A549 (cell line): Measurements from ENCODE around the gene NEGR1. TPM values are rescaled to one million over a fixed set of nuclear protein-coding genes. Genes with fewer than 3 reads are reported as not detected.

Source experiments
- ATAC-seq, 2 experiments: fragments of 200-7000 bp in 1 of 2; fragments of >200 bp in 1 of 2; cut with Nextera tagmentation in 1 of 2; cut with Tn5 transposase in 1 of 2; 3 replicates each; pipeline versions ENCODE4 v1.8.0 to v1.9.1; 2018 to 2020; ENCODE audit warnings: mild to moderate bottlenecking in 1 of 2, moderate library complexity in 1 of 2
- CTCF ChIA-PET: fragments of 300-600 bp; sonication (Branson Sonifier 250); formaldehyde crosslinking; extraction: SDS; loops from one replicate; lab custom pipeline; 2021; ENCODE audit warnings: antibody characterized with exemption, inconsistent platforms; lab: Yijun Ruan, JAX
- POLR2A ChIA-PET: fragments of 350-600 bp; formaldehyde crosslinking; extraction: SDS; loops from one replicate; lab custom pipeline; 2021; ENCODE audit warnings: antibody characterized with exemption, inconsistent platforms; lab: Yijun Ruan, JAX
- DNase-seq, 2 experiments: peaks; one replicate each; pipeline versions ENCODE4 v3.0.0 to v3.0.0-alpha.2; 2011 to 2016; ENCODE audit warnings: low read depth in 1 of 2, low spot score in 1 of 2
- FAIRE-seq: peaks from 2 replicates; lab custom pipeline; 2011; peaks lifted over from hg19 to GRCh38; lab: Jason Lieb, UNC
- H3K27ac ChIP-seq, 2 experiments: fragments of >200 bp; sonication (Bioruptor Twin); formaldehyde crosslinking; 3 replicates each; pipeline ENCODE4 v1.5.1; 2016 to 2017
- H3K4me1 ChIP-seq: fragments of >200 bp; sonication (Bioruptor Twin); formaldehyde crosslinking; 3 replicates; pipeline ENCODE4 v1.6.1; 2016
- H3K4me2 ChIP-seq: fragments of >200 bp; sonication (Bioruptor Twin); formaldehyde crosslinking; 3 replicates; pipeline ENCODE4 v1.6.1; 2016
- H3K4me3 ChIP-seq: fragments of >200 bp; sonication (Bioruptor Twin); formaldehyde crosslinking; 3 replicates; pipeline ENCODE4 v1.5.1; 2016
- H3K9me3 ChIP-seq: fragments of >200 bp; sonication (Bioruptor Twin); formaldehyde crosslinking; 3 replicates; pipeline ENCODE4 v1.6.1; 2016
- CBX8 ChIP-seq: fragments of 200-600 bp; sonication (generic); IDR thresholded peaks from 2 replicates; pipeline ENCODE4 v1.6.1; 2016
- CHD2 ChIP-seq: fragments of 150-350 bp; IDR thresholded peaks from 2 replicates; pipeline ENCODE4 v1.6.1; 2014; ENCODE audit warnings: low read length; ENCODE audit not compliant: partially characterized antibody
- EHMT2 ChIP-seq: fragments of 200-600 bp; sonication (generic); IDR thresholded peaks from 2 replicates; pipeline ENCODE4 v1.6.1; 2016; ENCODE audit warnings: antibody characterized with exemption, low read depth, mild to moderate bottlenecking, moderate library complexity
- ESRRA ChIP-seq: fragments of 150-350 bp; IDR thresholded peaks from 2 replicates; pipeline ENCODE4 v1.6.1; 2014; ENCODE audit warnings: mild to moderate bottlenecking, low read length, borderline replicate concordance
- GATA3 ChIP-seq: IDR thresholded peaks from 2 replicates; pipeline ENCODE4 v1.6.1; 2012; ENCODE audit warnings: borderline replicate concordance
- HOXA7 ChIP-seq: fragments of 250-450 bp; sonication (Bioruptor Pico); IDR thresholded peaks from 2 replicates; pipeline ENCODE4 v1.5.0; 2020; ENCODE audit warnings: mild to moderate bottlenecking, moderate library complexity
- HOXB13 ChIP-seq: fragments of 250-450 bp; sonication (Bioruptor Pico); IDR thresholded peaks from 2 replicates; pipeline ENCODE4 v1.5.0; 2020; ENCODE audit warnings: low read depth, mild to moderate bottlenecking, moderate library complexity
- JUNB ChIP-seq: fragments of >200 bp; sonication (Bioruptor Twin); formaldehyde crosslinking; IDR thresholded peaks from 2 replicates; pipeline ENCODE4 v1.6.1; 2016
- MAFK ChIP-seq: fragments of 450-650 bp; IDR thresholded peaks from 2 replicates; pipeline ENCODE4 v1.6.1; 2014; ENCODE audit not compliant: partially characterized antibody
- MAZ ChIP-seq: fragments of 150-350 bp; IDR thresholded peaks from 2 replicates; pipeline ENCODE4 v1.6.1; 2014; ENCODE audit warnings: antibody characterized with exemption, low read depth, low read length, borderline replicate concordance
- PHF8 ChIP-seq: fragments of 200-600 bp; sonication (generic); IDR thresholded peaks from 2 replicates; pipeline ENCODE4 v1.6.1; 2016; ENCODE audit warnings: low read depth, mild to moderate bottlenecking, antibody characterized with exemption, moderate library complexity, borderline replicate concordance
- RARB ChIP-seq: fragments of 250-450 bp; sonication (Bioruptor Pico); IDR thresholded peaks from 2 replicates; pipeline ENCODE4 v1.8.0; 2021; ENCODE audit warnings: mild to moderate bottlenecking, moderate library complexity
- RFX5 ChIP-seq: fragments of 450-650 bp; IDR thresholded peaks from 2 replicates; pipeline ENCODE4 v1.7.1; 2014; ENCODE audit warnings: antibody characterized with exemption, mild to moderate bottlenecking, moderate library complexity
- SREBF2 ChIP-seq: fragments of 450-650 bp; IDR thresholded peaks from 2 replicates; pipeline ENCODE4 v1.6.1; 2014; ENCODE audit warnings: mild to moderate bottlenecking, moderate library complexity
- TP53 ChIP-seq: fragments of 250-450 bp; sonication (Bioruptor Pico); IDR thresholded peaks from 2 replicates; pipeline ENCODE4 v1.5.0; 2021; ENCODE audit warnings: mild to moderate bottlenecking, moderate library complexity
- ZFP36 ChIP-seq: fragments of 450-650 bp; IDR thresholded peaks from 2 replicates; pipeline ENCODE4 v1.6.1; 2014; ENCODE audit warnings: borderline replicate concordance; ENCODE audit not compliant: partially characterized antibody
- WGBS: methylation state at CpG from one replicate; pipeline ENCODE4 v1.1.6; 2017; ENCODE audit errors: missing lambda C conversion rate; 5-methylcytosine and 5-hydroxymethylcytosine counted together
- polyA plus RNA-seq, 4 experiments: library from polyadenylated mRNA; depleted of rRNA in 3 of 4; stranded (reverse); fragments of >200 nt; fragmentation: RNase III in 1 of 4; extraction: RNeasy Plus Mini Kit Qiagen cat#74134 plus additional on column Dnase treatment in 1 of 4; gene quantifications; 2 replicates in 3 of 4; 3 replicates in 1 of 4; pipeline ENCODE4 v1.2.3, GENCODE V29; 2011 to 2017
- TF ChIP-seq, protein P1 (sequence below): fragments of 450-650 bp; IDR thresholded peaks from 2 replicates; pipeline ENCODE4 v1.6.1; 2014; ENCODE audit warnings: antibody characterized with exemption
- TF ChIP-seq, protein P2 (sequence below): fragments of 250-450 bp; sonication (Bioruptor Pico); IDR thresholded peaks from 2 replicates; pipeline ENCODE4 v1.5.0; 2021; ENCODE audit warnings: mild to moderate bottlenecking, moderate library complexity, borderline replicate concordance
- TF ChIP-seq, protein P3 (sequence below): fragments of >200 bp; sonication (Bioruptor Twin); formaldehyde crosslinking; IDR thresholded peaks from 2 replicates; pipeline ENCODE4 v1.6.1; 2016
- TF ChIP-seq, protein P4 (sequence below): fragments of 150-350 bp; IDR thresholded peaks from 2 replicates; pipeline ENCODE4 v1.6.1; 2014; ENCODE audit warnings: low read depth, mild to moderate bottlenecking, low read length
- TF ChIP-seq, protein P5 (sequence below): fragments of >200 bp; sonication (Bioruptor Twin); formaldehyde crosslinking; IDR thresholded peaks from 3 replicates; pipeline ENCODE4 v1.5.1; 2016
- TF ChIP-seq, protein P6 (sequence below): fragments of 200-600 bp; sonication (generic); IDR thresholded peaks from 2 replicates; pipeline ENCODE4 v1.6.1; 2016; ENCODE audit warnings: antibody characterized with exemption, mild to moderate bottlenecking, moderate library complexity

Gene NEGR1
- polyA plus RNA-seq, 2 of the 4 experiments (the other 2 are of a cell fraction) = not detected

DNA sequence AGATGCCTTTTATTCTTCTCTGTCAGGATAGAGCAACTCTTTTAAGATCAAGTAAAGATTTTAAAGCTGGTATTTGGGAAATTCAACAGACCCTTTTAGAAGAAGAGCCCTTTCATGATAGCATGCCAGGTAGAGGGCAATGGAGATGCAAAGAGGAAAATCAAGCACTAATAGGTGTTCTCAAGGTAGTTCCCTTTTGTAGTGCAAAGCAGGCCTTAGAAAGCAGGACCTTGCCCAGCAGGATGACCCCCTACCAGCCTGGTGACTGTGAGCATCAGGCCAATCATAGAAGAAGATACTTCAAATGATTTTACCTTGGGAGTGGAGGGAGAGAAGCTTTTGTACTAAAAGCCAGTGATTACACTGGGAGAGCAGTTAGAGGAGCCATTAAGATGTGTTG, 820.1 kb downstream of the NEGR1 start:
- CTCF ChIA-PET = no interaction called here
- no peak overlapping the region for H3K4me2 ChIP-seq
- H3K27ac ChIP-seq = no peak overlapping the region
- FAIRE-seq = no peak
- H3K4me1 ChIP-seq = no peaks in the 10 kb centered on the region
- no peak for DNase-seq
- TF ChIP-seq TP53 (CRISPR knock-in tag) (no peak), EHMT2 (no peak)
- TF ChIP-seq, all 56 proteins: peak for 0
- no peak for ATAC-seq
- Histone ChIP-seq H3K4me3 (no peak overlapping the region), H3K9me3 (no peaks in the 10 kb centered on the region)
- POLR2A ChIA-PET = no interaction called here

DNA sequence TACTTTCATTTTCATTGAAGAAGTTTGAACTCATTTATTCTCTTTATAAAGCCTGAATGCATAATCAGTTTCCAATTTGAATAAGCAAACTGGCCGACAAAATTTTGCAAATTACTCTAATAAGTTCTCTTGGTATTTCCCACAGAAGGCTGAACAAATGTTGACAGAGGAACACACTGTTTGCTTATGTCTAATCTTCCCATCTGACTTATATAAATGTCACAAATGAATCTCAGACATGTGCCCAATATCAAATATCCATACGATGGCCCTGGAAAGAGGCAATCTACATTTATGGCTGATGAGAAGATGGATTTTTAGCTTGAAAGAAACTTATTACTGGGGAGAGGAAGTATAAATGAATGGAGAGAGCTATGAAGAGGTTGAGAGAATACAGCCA, 820.9 kb downstream of the NEGR1 start:
- no peak for TF ChIP-seq TP53 (CRISPR knock-in tag)
- TF ChIP-seq, protein P1, sequence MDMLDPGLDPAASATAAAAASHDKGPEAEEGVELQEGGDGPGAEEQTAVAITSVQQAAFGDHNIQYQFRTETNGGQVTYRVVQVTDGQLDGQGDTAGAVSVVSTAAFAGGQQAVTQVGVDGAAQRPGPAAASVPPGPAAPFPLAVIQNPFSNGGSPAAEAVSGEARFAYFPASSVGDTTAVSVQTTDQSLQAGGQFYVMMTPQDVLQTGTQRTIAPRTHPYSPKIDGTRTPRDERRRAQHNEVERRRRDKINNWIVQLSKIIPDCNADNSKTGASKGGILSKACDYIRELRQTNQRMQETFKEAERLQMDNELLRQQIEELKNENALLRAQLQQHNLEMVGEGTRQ = no peak
- no peak for TF ChIP-seq HOXB13 (CRISPR knock-in tag)
- TF ChIP-seq HOXA7 = no peak
- no peak for TF ChIP-seq ZFP36
- no peak for TF ChIP-seq ESRRA
- no peak for TF ChIP-seq RARB (CRISPR knock-in tag)
- TF ChIP-seq, protein P2, sequence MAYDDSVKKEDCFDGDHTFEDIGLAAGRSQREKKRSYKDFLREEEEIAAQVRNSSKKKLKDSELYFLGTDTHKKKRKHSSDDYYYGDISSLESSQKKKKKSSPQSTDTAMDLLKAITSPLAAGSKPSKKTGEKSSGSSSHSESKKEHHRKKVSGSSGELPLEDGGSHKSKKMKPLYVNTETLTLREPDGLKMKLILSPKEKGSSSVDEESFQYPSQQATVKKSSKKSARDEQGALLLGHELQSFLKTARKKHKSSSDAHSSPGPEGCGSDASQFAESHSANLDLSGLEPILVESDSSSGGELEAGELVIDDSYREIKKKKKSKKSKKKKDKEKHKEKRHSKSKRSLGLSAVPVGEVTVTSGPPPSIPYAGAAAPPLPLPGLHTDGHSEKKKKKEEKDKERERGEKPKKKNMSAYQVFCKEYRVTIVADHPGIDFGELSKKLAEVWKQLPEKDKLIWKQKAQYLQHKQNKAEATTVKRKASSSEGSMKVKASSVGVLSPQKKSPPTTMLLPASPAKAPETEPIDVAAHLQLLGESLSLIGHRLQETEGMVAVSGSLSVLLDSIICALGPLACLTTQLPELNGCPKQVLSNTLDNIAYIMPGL = no peak
- TF ChIP-seq MAZ = no peak
- no peak for TF ChIP-seq GATA3
- no peak for TF ChIP-seq CHD2
- no peak for TF ChIP-seq CBX8
- no peak for TF ChIP-seq RFX5
- TF ChIP-seq, protein P3, sequence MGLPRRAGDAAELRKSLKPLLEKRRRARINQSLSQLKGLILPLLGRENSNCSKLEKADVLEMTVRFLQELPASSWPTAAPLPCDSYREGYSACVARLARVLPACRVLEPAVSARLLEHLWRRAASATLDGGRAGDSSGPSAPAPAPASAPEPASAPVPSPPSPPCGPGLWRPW = no peak
- TF ChIP-seq, protein P4, sequence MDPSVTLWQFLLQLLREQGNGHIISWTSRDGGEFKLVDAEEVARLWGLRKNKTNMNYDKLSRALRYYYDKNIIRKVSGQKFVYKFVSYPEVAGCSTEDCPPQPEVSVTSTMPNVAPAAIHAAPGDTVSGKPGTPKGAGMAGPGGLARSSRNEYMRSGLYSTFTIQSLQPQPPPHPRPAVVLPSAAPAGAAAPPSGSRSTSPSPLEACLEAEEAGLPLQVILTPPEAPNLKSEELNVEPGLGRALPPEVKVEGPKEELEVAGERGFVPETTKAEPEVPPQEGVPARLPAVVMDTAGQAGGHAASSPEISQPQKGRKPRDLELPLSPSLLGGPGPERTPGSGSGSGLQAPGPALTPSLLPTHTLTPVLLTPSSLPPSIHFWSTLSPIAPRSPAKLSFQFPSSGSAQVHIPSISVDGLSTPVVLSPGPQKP = no peak
- no peak for TF ChIP-seq SREBF2
- TF ChIP-seq, protein P5, sequence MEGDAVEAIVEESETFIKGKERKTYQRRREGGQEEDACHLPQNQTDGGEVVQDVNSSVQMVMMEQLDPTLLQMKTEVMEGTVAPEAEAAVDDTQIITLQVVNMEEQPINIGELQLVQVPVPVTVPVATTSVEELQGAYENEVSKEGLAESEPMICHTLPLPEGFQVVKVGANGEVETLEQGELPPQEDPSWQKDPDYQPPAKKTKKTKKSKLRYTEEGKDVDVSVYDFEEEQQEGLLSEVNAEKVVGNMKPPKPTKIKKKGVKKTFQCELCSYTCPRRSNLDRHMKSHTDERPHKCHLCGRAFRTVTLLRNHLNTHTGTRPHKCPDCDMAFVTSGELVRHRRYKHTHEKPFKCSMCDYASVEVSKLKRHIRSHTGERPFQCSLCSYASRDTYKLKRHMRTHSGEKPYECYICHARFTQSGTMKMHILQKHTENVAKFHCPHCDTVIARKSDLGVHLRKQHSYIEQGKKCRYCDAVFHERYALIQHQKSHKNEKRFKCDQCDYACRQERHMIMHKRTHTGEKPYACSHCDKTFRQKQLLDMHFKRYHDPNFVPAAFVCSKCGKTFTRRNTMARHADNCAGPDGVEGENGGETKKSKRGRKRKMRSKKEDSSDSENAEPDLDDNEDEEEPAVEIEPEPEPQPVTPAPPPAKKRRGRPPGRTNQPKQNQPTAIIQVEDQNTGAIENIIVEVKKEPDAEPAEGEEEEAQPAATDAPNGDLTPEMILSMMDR = no peak
- TF ChIP-seq JUNB = no peak
- ATAC-seq = no peak
- POLR2A ChIA-PET = no interaction called here
- Histone ChIP-seq H3K9me3 (no peaks in the 10 kb centered on the region), H3K4me1 (no peaks in the 10 kb centered on the region), H3K4me3 (no peak overlapping the region), H3K27ac (no peak overlapping the region), H3K4me2 (no peak overlapping the region)
- no peak for DNase-seq
- no peak for FAIRE-seq
- 2% methylated on average over 2 of the region's 2 CpGs for WGBS
- CTCF ChIA-PET = no interaction called here

DNA sequence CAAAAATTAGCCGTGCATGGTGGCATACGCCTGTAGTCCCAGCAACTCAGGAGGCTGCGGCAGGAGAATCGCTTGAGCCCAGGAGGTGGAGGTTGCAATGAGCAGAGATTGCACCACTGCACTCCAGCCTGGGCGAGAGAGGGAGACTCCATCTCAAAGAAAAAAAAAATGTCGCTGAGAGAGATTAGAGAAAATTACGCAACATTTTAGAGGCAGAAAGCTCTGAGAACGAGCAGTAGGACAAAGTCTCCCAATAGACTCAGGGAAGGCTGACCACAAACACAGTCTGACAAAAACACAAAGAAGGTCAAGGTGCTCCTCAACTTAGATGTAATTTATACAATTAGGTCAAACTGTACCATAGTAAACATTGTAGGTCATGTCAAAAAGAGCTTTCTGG, 833.9 kb downstream of the NEGR1 start:
- Histone ChIP-seq H3K4me3 (no peak overlapping the region), H3K4me2 (no peak overlapping the region), H3K27ac (no peak overlapping the region), H3K9me3 (no peaks in the 10 kb centered on the region), H3K4me1 (no peaks in the 10 kb centered on the region)
- CTCF ChIA-PET = no interaction called here
- POLR2A ChIA-PET = no interaction called here
- no peak for FAIRE-seq
- WGBS = 41% methylated on average over 7 of the region's 8 CpGs
- no peak for DNase-seq
- no peak for ATAC-seq
- TF ChIP-seq MAFK (no peak), HOXB13 (CRISPR knock-in tag) (no peak), MAZ (no peak), CHD2 (no peak), HOXA7 (no peak), PHF8 (no peak)
- TF ChIP-seq, protein P6, sequence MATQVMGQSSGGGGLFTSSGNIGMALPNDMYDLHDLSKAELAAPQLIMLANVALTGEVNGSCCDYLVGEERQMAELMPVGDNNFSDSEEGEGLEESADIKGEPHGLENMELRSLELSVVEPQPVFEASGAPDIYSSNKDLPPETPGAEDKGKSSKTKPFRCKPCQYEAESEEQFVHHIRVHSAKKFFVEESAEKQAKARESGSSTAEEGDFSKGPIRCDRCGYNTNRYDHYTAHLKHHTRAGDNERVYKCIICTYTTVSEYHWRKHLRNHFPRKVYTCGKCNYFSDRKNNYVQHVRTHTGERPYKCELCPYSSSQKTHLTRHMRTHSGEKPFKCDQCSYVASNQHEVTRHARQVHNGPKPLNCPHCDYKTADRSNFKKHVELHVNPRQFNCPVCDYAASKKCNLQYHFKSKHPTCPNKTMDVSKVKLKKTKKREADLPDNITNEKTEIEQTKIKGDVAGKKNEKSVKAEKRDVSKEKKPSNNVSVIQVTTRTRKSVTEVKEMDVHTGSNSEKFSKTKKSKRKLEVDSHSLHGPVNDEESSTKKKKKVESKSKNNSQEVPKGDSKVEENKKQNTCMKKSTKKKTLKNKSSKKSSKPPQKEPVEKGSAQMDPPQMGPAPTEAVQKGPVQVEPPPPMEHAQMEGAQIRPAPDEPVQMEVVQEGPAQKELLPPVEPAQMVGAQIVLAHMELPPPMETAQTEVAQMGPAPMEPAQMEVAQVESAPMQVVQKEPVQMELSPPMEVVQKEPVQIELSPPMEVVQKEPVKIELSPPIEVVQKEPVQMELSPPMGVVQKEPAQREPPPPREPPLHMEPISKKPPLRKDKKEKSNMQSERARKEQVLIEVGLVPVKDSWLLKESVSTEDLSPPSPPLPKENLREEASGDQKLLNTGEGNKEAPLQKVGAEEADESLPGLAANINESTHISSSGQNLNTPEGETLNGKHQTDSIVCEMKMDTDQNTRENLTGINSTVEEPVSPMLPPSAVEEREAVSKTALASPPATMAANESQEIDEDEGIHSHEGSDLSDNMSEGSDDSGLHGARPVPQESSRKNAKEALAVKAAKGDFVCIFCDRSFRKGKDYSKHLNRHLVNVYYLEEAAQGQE = no peak
- TF ChIP-seq, protein P5 = no peak
